Measurements from ENCODE around the gene SORL1. TPM values are rescaled to one million over a fixed set of nuclear protein-coding genes. Genes with fewer than 3 reads are reported as not detected.

Gene SORL1
- total RNA-seq, 1 experiment from 2014 or later, result 68.3 TPM

DNA sequence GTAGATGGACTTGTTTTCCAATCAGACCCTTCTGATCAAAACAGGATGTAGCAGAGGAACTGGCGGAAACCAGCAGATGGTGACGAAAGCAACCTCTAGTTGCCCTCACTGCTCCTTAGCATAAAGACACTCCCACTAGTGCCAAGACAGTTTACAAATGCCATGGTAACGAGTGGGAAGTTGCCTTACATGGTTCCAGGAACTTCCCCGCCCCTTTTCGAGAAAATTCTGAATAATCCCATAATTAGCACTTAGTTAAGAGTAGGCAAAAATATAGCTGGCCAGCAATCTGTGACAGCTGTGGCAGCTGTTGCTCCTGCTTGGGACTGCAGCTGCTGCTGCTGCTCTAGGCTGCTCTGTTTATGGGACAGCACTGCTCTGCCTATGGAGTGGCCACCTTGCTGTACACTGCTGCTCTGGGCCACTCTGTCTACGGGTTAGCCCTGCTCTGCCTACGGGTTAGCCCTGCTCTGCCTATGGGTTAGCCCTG, 33.4 kb upstream of the SORL1 start:
- Histone ChIP-seq H3K79me1 (ENCODE audit: insufficient read depth, low read depth, low read length, poor library complexity, severe bottlenecking) (no peaks in the 10 kb centered on the region), H2BK15ac (ENCODE audit: low read depth, low read length) (no peak overlapping the region), H4K5ac (ENCODE audit: insufficient read length, low read depth, low read length) (no peak overlapping the region), H2BK120ac (ENCODE audit: low read depth, low read length, poor library complexity, severe bottlenecking) (no peak overlapping the region), H2BK5ac (ENCODE audit: insufficient read length, low read length) (no peak overlapping the region), H4K8ac (replicated peaks; ENCODE audit: insufficient read length, low read depth, low read length) (no peak overlapping the region), H3K14ac (ENCODE audit: insufficient read depth, low read length) (no peak overlapping the region), H3K4me2 (ENCODE audit: insufficient read depth, insufficient read length, low read length) (no peak overlapping the region), H3K9me3 (ENCODE audit: control insufficient read depth, low read depth, low read length) (no peaks in the 10 kb centered on the region), H3K56ac (ENCODE audit: insufficient read length, low read depth, low read length) (no peak overlapping the region), H3K23me2 (ENCODE audit: insufficient read length, low read depth, low read length, poor library complexity, severe bottlenecking) (no peaks in the 10 kb centered on the region), H3K27me3 (ENCODE audit: insufficient read depth, low read length) (no peaks in the 10 kb centered on the region), H3K4me1 (ENCODE audit: insufficient read depth, low read length) (0 out of 2 replicates have a peak, but pooled peaks cover 4% of the 10 kb centered on the region), H3K9ac (ENCODE audit: extremely low read depth, insufficient read length, low read length) (no peak overlapping the region), H3T11ph (ENCODE audit: low read length) (no peak overlapping the region), H4K20me1 (ENCODE audit: control insufficient read depth, insufficient read depth, insufficient read length) (no peaks in the 10 kb centered on the region), H3K23ac (ENCODE audit: insufficient read length, low read depth, low read length) (no peak overlapping the region), H3K4ac (ENCODE audit: low read depth, low read length) (no peak overlapping the region), H2BK12ac (ENCODE audit: insufficient read length, low read depth, low read length) (no peak overlapping the region), H3K79me2 (ENCODE audit: insufficient read depth, low read length) (no peaks in the 10 kb centered on the region), H2BK20ac (ENCODE audit: low read depth, low read length, poor library complexity, severe bottlenecking) (no peak overlapping the region), H4K91ac (ENCODE audit: insufficient read length, low read depth, low read length) (no peak overlapping the region), H2AFZ (ENCODE audit: low read length) (no peak overlapping the region), H2AK5ac (ENCODE audit: insufficient read length, low read length) (no peak overlapping the region), H3K18ac (ENCODE audit: insufficient read length, low read depth, low read length) (no peak overlapping the region), H3K27ac (ENCODE audit: insufficient read length, low read depth, low read length) (no peak overlapping the region)
- H3K9me3 Mint-ChIP-seq, result no peaks in the 10 kb centered on the region
- no peaks in the 10 kb centered on the region for H3K36me3 Mint-ChIP-seq (ENCODE audit: insufficient read depth in 1 of 3, low read depth in 3 of 3)
- DNase-seq, result no peak
- TF ChIP-seq, protein P1, sequence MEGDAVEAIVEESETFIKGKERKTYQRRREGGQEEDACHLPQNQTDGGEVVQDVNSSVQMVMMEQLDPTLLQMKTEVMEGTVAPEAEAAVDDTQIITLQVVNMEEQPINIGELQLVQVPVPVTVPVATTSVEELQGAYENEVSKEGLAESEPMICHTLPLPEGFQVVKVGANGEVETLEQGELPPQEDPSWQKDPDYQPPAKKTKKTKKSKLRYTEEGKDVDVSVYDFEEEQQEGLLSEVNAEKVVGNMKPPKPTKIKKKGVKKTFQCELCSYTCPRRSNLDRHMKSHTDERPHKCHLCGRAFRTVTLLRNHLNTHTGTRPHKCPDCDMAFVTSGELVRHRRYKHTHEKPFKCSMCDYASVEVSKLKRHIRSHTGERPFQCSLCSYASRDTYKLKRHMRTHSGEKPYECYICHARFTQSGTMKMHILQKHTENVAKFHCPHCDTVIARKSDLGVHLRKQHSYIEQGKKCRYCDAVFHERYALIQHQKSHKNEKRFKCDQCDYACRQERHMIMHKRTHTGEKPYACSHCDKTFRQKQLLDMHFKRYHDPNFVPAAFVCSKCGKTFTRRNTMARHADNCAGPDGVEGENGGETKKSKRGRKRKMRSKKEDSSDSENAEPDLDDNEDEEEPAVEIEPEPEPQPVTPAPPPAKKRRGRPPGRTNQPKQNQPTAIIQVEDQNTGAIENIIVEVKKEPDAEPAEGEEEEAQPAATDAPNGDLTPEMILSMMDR (conservative IDR thresholded peaks at IDR 0.05), result no peak
- H3K4me3 Mint-ChIP-seq, result no peak overlapping the region
- H3K27me3 Mint-ChIP-seq (ENCODE audit: low read depth), result no peaks in the 10 kb centered on the region
- peaks cover 14 to 22% of the 10 kb centered on the region in 2 experiments for H3K4me1 Mint-ChIP-seq
- WGBS (ENCODE audit: extremely low coverage, insufficient read length, low lambda C conversion rate), result no CpG with 5 or more reads among the region's 7 CpGs
- no peak overlapping the region; a peak in 1 of 7 replicates for H3K27ac Mint-ChIP-seq

Measured in H9 (cell line).